Measurements from ENCODE around the gene RASGRF1. TPM values are rescaled to one million over a fixed set of nuclear protein-coding genes. Genes with fewer than 3 reads are reported as not detected.
"Not testable (repeated sequence)": the region's sequence is repeated elsewhere in the genome, so short reads cannot be mapped to it uniquely, and the experiment has no call there.

RASGRF1 gene
- polyA plus RNA-seq, 4 donors = 0.27 to 0.55 (median 0.37) TPM

GRCh38 chr15:78933823-78934654 is 156.5 kb downstream of the RASGRF1 start:
- peak in 1 of 4 donors; percentile 39 for DNase-seq (ENCODE audit: low read depth in 4 of 4, low spot score in 2 of 4)

GRCh38 chr15:78933187-78933822 is 157.3 kb downstream of the RASGRF1 start:
- no peak for DNase-seq (ENCODE audit: low read depth in 4 of 4, low spot score in 2 of 4)

- no peak for DNase-seq (ENCODE audit: low read depth in 4 of 4, low spot score in 2 of 4)
These were observed 158.2 kb downstream of the RASGRF1 start for GRCh38 chr15:78932258-78932808.

DNA sequence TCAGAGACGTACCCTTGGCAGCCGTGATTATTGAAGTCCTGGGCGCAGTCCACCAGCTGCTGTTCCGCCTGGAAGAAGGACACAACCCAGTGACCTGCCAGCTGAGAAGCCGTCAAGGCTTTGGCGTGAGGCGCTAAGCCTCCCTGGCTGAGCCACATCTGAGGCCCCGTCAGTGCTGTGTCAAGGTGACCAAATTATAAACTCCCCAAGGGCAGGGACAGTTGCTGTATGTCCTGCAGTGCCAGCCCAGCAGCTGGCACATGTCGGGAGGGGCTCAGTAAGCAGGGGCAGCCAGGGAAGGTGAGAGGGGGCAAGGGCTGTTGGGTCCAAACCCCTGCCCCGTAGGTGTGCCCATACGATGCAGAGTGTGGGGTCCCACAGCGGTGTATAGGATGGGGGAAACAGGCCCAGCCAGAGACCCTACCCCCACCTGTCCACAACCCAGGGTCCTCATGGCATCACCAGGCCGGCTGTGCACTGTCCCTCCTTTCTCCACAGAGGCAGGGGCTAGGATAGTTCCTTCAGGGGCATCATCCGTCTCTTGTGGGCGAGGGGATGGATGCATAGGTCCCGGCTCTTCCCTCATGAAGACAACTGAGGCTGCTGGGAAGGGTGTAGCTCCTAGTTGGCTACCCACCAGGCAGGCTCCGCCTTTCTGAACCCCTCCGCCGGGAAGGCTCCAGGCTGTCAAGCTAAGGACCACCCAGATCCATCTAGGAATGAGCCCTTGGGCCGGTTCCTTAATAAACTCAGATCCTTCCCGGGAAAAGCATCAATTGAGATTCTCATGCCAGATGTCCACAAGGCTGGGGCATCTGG is 158.9 kb downstream of the RASGRF1 start:
- DNase-seq (ENCODE audit: low read depth in 4 of 4, low spot score in 2 of 4) = no peak

DNA sequence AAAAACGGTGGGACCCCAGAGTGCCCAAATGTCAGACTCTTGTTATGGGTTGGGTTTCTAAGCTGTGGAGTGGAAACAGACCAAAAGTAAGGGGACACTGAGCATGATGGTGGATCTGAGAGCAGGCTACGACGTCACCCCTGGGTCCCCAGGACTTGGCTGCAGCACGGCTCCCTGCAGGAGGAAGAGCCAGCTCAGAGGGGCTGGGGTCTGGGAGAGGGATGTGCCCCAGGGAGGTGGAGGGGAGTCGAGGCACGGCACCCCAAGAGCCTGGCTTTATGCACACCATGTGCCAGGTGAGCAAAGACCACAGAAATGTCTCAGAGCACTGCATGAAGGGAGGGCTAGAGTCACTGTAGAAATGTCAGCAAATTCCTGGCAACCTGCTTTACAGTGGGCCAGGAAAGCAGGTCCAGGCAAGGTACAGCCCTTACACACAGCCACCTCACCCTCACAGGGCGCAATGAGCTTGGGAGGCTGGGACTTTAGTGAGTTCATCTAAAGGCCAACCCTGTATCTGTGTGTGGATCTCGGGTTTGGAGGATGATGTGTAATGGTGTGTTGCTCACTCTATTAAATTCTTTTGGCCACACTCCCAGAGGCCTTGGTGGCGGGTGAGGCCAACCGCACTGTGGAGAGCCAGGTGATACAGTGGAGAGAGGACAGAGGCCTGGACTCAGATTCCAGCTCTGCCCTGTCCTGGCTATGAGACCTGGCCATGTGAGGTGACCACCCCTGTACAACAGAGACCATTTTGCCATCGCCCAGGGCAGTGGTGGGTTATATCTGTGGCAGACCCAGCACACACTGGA is 159.8 kb downstream of the RASGRF1 start:
- no peak for DNase-seq (ENCODE audit: low read depth in 4 of 4, low spot score in 2 of 4)

- no peak for DNase-seq (ENCODE audit: low read depth in 4 of 4, low spot score in 2 of 4)
These were observed 160.9 kb downstream of the RASGRF1 start for GRCh38 chr15:78929536-78930264.

- DNase-seq (ENCODE audit: low read depth in 4 of 4, low spot score in 2 of 4) = no peak
These were observed 161.9 kb downstream of the RASGRF1 start for GRCh38 chr15:78928616-78929093.

- not testable (repeated sequence) for DNase-seq (ENCODE audit: low read depth in 4 of 4, low spot score in 2 of 4)
These were observed 162.4 kb downstream of the RASGRF1 start for GRCh38 chr15:78928176-78928575.

DNA sequence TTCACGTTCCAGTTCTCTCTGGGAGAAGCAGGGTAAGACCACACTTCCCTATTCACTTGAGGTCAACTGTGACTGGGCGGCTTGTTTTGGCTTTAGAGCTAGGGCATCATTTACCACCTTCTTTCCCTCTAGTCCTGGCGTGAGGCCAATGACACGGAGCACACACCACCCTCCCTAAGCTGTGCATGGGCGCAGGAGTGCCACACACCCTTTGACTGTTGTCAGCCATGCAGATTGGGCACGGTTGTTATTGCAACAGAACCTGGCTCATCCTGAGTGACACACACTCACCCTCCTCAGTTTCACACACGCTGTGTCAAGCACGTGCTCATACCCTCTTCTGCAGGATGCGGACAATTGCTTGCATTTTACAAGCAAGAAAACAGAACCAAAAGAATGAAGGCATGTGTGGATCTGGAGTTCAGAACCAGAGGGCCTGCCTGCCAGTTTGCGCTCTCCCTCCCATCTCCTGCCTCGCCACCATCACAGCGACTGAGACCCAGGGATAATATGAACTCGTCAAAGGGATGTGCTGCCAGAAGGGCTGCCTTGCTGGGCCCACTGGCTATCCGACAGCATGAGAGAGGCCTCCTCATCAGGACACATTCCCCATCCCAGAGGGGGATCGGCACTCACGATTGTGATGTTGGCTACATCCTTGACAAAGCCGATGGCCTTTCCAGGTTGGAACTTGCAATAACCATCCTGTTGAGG is 163.3 kb downstream of the RASGRF1 start:
- no peak for DNase-seq (ENCODE audit: low read depth in 4 of 4, low spot score in 2 of 4)

- DNase-seq (ENCODE audit: low read depth in 4 of 4, low spot score in 2 of 4) = no peak
These were observed 164.4 kb downstream of the RASGRF1 start for GRCh38 chr15:78925956-78926743.

DNA sequence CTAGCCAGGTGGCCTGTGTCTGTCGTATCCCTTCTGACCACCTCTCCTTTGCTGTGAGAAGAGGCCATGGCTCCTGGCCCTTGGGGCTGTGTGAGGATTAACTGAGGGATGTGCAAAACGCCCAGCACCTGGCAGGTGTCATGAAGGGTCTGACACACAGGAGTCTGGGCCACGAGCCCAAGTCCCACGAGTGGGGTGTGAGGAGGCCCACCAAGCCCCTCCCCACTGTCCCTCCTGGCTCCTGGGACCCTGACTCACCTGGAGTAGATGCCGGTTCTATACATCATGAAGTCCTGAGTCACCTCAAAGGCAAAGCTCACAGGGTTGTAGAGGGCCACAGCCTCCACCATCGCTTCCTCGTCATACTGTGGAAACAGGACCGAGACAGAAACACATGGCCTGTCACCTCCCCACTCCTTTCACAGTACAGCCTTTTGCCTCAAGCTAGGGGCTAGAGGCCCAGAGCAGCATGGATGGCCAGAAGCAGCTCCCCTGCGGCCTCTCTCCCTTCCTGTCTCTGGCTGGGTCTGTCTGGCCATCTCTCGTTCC is 165.4 kb downstream of the RASGRF1 start:
- no peak for DNase-seq (ENCODE audit: low read depth in 4 of 4, low spot score in 2 of 4)

DNA sequence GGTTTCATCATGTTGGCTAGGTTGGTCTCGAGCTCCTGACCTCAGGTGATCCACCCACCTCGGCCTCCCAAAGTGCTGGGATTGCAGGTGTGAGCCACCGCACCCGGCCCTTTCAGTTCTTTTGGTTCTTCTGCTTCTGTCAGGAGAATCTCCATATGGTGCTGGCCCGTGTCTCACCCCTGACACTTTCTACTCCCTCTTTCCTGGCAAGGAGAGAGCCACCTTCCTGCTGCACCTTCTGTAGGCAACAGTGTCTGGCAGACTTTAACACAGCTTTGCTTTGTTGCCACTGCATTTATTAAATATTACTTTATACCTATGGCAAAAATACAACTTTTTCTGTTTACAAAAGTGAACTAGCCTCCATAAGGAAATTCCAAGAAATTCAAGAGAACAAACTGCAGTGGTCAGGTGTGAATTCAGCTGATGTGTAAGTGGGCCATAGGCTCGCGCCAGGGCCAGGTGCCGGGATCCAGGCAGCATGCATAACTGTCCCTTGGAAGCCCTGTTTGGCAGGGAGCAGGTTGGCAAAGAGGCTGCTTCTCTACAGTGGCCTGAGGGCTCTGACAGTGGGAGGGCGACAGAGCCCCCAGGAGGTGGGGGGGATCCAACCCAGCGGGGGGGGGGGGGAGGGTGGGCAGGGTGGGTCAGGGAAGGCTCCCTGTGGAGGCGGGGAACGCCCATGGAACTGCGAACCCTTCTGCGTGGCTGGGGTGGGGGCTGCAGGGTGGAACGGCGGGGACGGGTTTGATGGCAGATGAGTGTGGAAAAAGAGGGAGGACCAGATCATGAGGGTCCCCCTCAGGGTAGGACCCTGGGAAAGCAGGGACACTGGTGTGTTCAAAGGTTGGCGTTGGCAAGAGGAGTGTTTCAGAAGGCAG is 166.9 kb downstream of the RASGRF1 start:
- DNase-seq (ENCODE audit: low read depth in 4 of 4, low spot score in 2 of 4) = no peak

GRCh38 chr15:78923015-78923414 is 167.6 kb downstream of the RASGRF1 start:
- no peak for DNase-seq (ENCODE audit: low read depth in 4 of 4, low spot score in 2 of 4)

DNA sequence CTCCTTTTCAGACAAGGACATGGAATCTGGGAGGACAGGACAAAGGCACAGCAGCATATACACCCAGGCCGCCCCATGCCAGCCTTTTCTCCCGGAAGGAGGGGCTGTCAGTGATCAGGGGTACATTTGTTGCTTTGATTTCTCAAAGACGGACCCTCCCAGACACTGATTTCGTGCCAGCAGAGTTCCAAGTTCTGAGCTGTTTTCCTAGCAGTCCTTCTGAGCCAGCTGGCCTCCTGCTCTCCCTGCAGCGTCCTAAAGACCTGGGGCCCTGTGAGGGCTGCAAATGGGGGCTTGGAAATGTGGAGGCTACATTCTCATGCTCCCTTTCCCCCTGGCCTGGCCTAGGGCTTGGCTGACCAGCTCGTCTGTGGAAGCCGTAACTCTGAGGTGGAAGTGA is 168.1 kb downstream of the RASGRF1 start:
- DNase-seq (ENCODE audit: low read depth in 4 of 4, low spot score in 2 of 4) = no peak

- no peak for DNase-seq (ENCODE audit: low read depth in 4 of 4, low spot score in 2 of 4)
These were observed 168.6 kb downstream of the RASGRF1 start for GRCh38 chr15:78921940-78922339.

GRCh38 chr15:78921517-78921916 is 169.1 kb downstream of the RASGRF1 start:
- DNase-seq (ENCODE audit: low read depth in 4 of 4, low spot score in 2 of 4) = no peak

GRCh38 chr15:78917888-78918287 is 172.7 kb downstream of the RASGRF1 start:
- no peak for DNase-seq (ENCODE audit: low read depth in 4 of 4, low spot score in 2 of 4)

Data from left renal cortex interstitium (tissue), 4 donors.